ENCODE data around the gene EFNA3. TPM values are rescaled to one million over a fixed set of nuclear protein-coding genes. Genes with fewer than 3 reads are reported as not detected.

EFNA3 gene
- total RNA-seq, 1 experiment from 2014 or later = 15.7 TPM

- Histone ChIP-seq H3K27me3 (ENCODE audit: low read length) (no peaks in the 10 kb centered on the region), H3K36me3 (ENCODE audit: insufficient read depth, low read length) (0 out of 2 replicates have a peak, but pooled peaks cover 3% of the 10 kb centered on the region), H2AFZ (ENCODE audit: low read length) (peak overlapping the region; percentile 74), H3K9me3 (ENCODE audit: low read length) (no peaks in the 10 kb centered on the region), H3K9me2 (replicated peaks; ENCODE audit: insufficient read depth, low read length) (no peaks in the 10 kb centered on the region), H3K4me1 (ENCODE audit: low read length) (peaks cover 26% of the 10 kb centered on the region), H3K79me2 (ENCODE audit: low read length) (peaks cover 24% of the 10 kb centered on the region), H3K4me2 (ENCODE audit: low read depth, low read length, poor library complexity, severe bottlenecking) (peak overlapping the region; percentile 91), H3K9ac (ENCODE audit: low read length) (peak overlapping the region; percentile 98), H4K20me1 (ENCODE audit: insufficient read depth, low read depth, low read length) (no peaks in the 10 kb centered on the region), H3K27ac (ENCODE audit: low read length) (peak overlapping the region; percentile 37), H3K4me3 (ENCODE audit: low read length) (peak overlapping the region; percentile 100)
- DNase-seq = peak; percentile 78
Measured at GRCh38 chr1:155051777-155052398, 26.7 kb upstream of the EFNA3 start.

- Histone ChIP-seq H2AFZ (ENCODE audit: low read length) (no peak overlapping the region), H3K9me2 (replicated peaks; ENCODE audit: insufficient read depth, low read length) (no peaks in the 10 kb centered on the region), H3K4me3 (ENCODE audit: low read length) (peak overlapping the region; percentile 100), H3K79me2 (ENCODE audit: low read length) (peaks cover 24% of the 10 kb centered on the region), H3K9ac (ENCODE audit: low read length) (peak overlapping the region; percentile 98), H3K9me3 (ENCODE audit: low read length) (no peaks in the 10 kb centered on the region), H3K27me3 (ENCODE audit: low read length) (no peaks in the 10 kb centered on the region), H3K4me2 (ENCODE audit: low read depth, low read length, poor library complexity, severe bottlenecking) (peak overlapping the region; percentile 91), H3K4me1 (ENCODE audit: low read length) (peaks cover 26% of the 10 kb centered on the region), H4K20me1 (ENCODE audit: insufficient read depth, low read depth, low read length) (no peaks in the 10 kb centered on the region), H3K27ac (ENCODE audit: low read length) (no peak overlapping the region), H3K36me3 (ENCODE audit: insufficient read depth, low read length) (0 out of 2 replicates have a peak, but pooled peaks cover 3% of the 10 kb centered on the region)
- DNase-seq = peak; percentile 62
Measured at GRCh38 chr1:155052439-155053395, 25.9 kb upstream of the EFNA3 start.

GRCh38 chr1:155053531-155054105, 25.0 kb upstream of the EFNA3 start:
- no peak overlapping the region for H3K27ac ChIP-seq (ENCODE audit: low read length)
- H3K79me2 ChIP-seq (ENCODE audit: low read length) = peaks cover 24% of the 10 kb centered on the region
- peaks cover 26% of the 10 kb centered on the region for H3K4me1 ChIP-seq (ENCODE audit: low read length)
- DNase-seq = no peak
- H3K4me2 ChIP-seq (ENCODE audit: low read depth, low read length, poor library complexity, severe bottlenecking) = no peak overlapping the region
- peaks cover 3% of the 10 kb centered on the region; the same call in 1 of the 2 replicates for H3K36me3 ChIP-seq (ENCODE audit: insufficient read depth, low read length)
- H4K20me1 ChIP-seq (ENCODE audit: insufficient read depth, low read depth, low read length) = no peaks in the 10 kb centered on the region
- H3K9ac ChIP-seq (ENCODE audit: low read length) = no peak overlapping the region
- no peaks in the 10 kb centered on the region for H3K9me2 ChIP-seq (replicated peaks; ENCODE audit: insufficient read depth, low read length)
- H3K9me3 ChIP-seq (ENCODE audit: low read length) = no peaks in the 10 kb centered on the region
- H3K4me3 ChIP-seq (ENCODE audit: low read length) = no peak overlapping the region
- H2AFZ ChIP-seq (ENCODE audit: low read length) = no peak overlapping the region
- no peaks in the 10 kb centered on the region for H3K27me3 ChIP-seq (ENCODE audit: low read length)

GRCh38 chr1:155057104-155057503, 21.5 kb upstream of the EFNA3 start:
- Histone ChIP-seq H4K20me1 (ENCODE audit: insufficient read depth, low read depth, low read length) (0 out of 2 replicates have a peak, but pooled peaks cover under 1% of the 10 kb centered on the region), H3K4me1 (ENCODE audit: low read length) (peaks cover 24% of the 10 kb centered on the region)

GRCh38 chr1:155057788-155058211, 20.8 kb upstream of the EFNA3 start:
- no peak overlapping the region for H3K27ac ChIP-seq (ENCODE audit: low read length)
- DNase-seq = no peak
- H3K36me3 ChIP-seq (ENCODE audit: insufficient read depth, low read length) = peaks cover 3% of the 10 kb centered on the region; the same call in 1 of the 2 replicates
- no peaks in the 10 kb centered on the region for H3K9me3 ChIP-seq (ENCODE audit: low read length)
- H3K27me3 ChIP-seq (ENCODE audit: low read length) = no peaks in the 10 kb centered on the region
- no peaks in the 10 kb centered on the region for H3K9me2 ChIP-seq (replicated peaks; ENCODE audit: insufficient read depth, low read length)
- H3K4me2 ChIP-seq (ENCODE audit: low read depth, low read length, poor library complexity, severe bottlenecking) = no peak overlapping the region
- no peak overlapping the region for H3K4me3 ChIP-seq (ENCODE audit: low read length)
- no peak overlapping the region for H3K9ac ChIP-seq (ENCODE audit: low read length)
- peaks cover 24% of the 10 kb centered on the region for H3K4me1 ChIP-seq (ENCODE audit: low read length)
- 0 out of 2 replicates have a peak, but pooled peaks cover 4% of the 10 kb centered on the region for H4K20me1 ChIP-seq (ENCODE audit: insufficient read depth, low read depth, low read length)
- H3K79me2 ChIP-seq (ENCODE audit: low read length) = peaks cover 8% of the 10 kb centered on the region
- H2AFZ ChIP-seq (ENCODE audit: low read length) = no peak overlapping the region

More at GRCh38 chr1:155057104-155057503, 21.5 kb upstream of the EFNA3 start:
- Histone ChIP-seq H3K4me3 (ENCODE audit: low read length) (no peak overlapping the region), H3K27ac (ENCODE audit: low read length) (no peak overlapping the region), H3K9me2 (replicated peaks; ENCODE audit: insufficient read depth, low read length) (no peaks in the 10 kb centered on the region), H3K27me3 (ENCODE audit: low read length) (no peaks in the 10 kb centered on the region), H3K4me2 (ENCODE audit: low read depth, low read length, poor library complexity, severe bottlenecking) (no peak overlapping the region), H3K9ac (ENCODE audit: low read length) (no peak overlapping the region), H2AFZ (ENCODE audit: low read length) (no peak overlapping the region), H3K36me3 (ENCODE audit: insufficient read depth, low read length) (peaks cover 3% of the 10 kb centered on the region; the same call in 1 of the 2 replicates), H3K9me3 (ENCODE audit: low read length) (no peaks in the 10 kb centered on the region), H3K79me2 (ENCODE audit: low read length) (peaks cover 15% of the 10 kb centered on the region)
- no peak for DNase-seq

GRCh38 chr1:155060736-155061135, 17.9 kb upstream of the EFNA3 start:
- no peak for DNase-seq
- H3K27ac ChIP-seq (ENCODE audit: low read length) = no peak overlapping the region
- no peak overlapping the region for H3K4me2 ChIP-seq (ENCODE audit: low read depth, low read length, poor library complexity, severe bottlenecking)
- no peak overlapping the region for H3K4me3 ChIP-seq (ENCODE audit: low read length)
- H3K79me2 ChIP-seq (ENCODE audit: low read length) = peaks cover 11% of the 10 kb centered on the region
- no peaks in the 10 kb centered on the region for H3K9me2 ChIP-seq (replicated peaks; ENCODE audit: insufficient read depth, low read length)
- H3K4me1 ChIP-seq (ENCODE audit: low read length) = peaks cover 32% of the 10 kb centered on the region
- H2AFZ ChIP-seq (ENCODE audit: low read length) = no peak overlapping the region
- H4K20me1 ChIP-seq (ENCODE audit: insufficient read depth, low read depth, low read length) = 0 out of 2 replicates have a peak, but pooled peaks cover 4% of the 10 kb centered on the region
- no peak overlapping the region for H3K9ac ChIP-seq (ENCODE audit: low read length)
- no peaks in the 10 kb centered on the region for H3K27me3 ChIP-seq (ENCODE audit: low read length)
- H3K36me3 ChIP-seq (ENCODE audit: insufficient read depth, low read length) = no peaks in the 10 kb centered on the region; the same call in 1 of the 2 replicates
- H3K9me3 ChIP-seq (ENCODE audit: low read length) = no peaks in the 10 kb centered on the region

GRCh38 chr1:155061381-155062150, 17.1 kb upstream of the EFNA3 start:
- Histone ChIP-seq H3K4me2 (ENCODE audit: low read depth, low read length, poor library complexity, severe bottlenecking) (peak overlapping the region; percentile 95), H3K9ac (ENCODE audit: low read length) (peak overlapping the region; percentile 67), H3K27me3 (ENCODE audit: low read length) (no peaks in the 10 kb centered on the region), H3K36me3 (ENCODE audit: insufficient read depth, low read length) (no peaks in the 10 kb centered on the region; the same call in 1 of the 2 replicates), H2AFZ (ENCODE audit: low read length) (no peak overlapping the region), H3K4me3 (ENCODE audit: low read length) (peak overlapping the region; percentile 70), H3K4me1 (ENCODE audit: low read length) (peaks cover 32% of the 10 kb centered on the region), H3K9me3 (ENCODE audit: low read length) (no peaks in the 10 kb centered on the region), H3K27ac (ENCODE audit: low read length) (peak overlapping the region; percentile 67), H4K20me1 (ENCODE audit: insufficient read depth, low read depth, low read length) (0 out of 2 replicates have a peak, but pooled peaks cover 4% of the 10 kb centered on the region), H3K79me2 (ENCODE audit: low read length) (peaks cover 11% of the 10 kb centered on the region), H3K9me2 (replicated peaks; ENCODE audit: insufficient read depth, low read length) (no peaks in the 10 kb centered on the region)
- DNase-seq = peak; percentile 99

All from Karpas-422 (cell line).